HG02798 (cell line): Measurements from ENCODE around the gene MYO5B.

Source experiments
- ATAC-seq: cut with Tn5 transposase; IDR thresholded peaks from one replicate; pipeline ENCODE4 v1.9.1; 2021; ENCODE audit warnings: mild to moderate bottlenecking; ENCODE audit not compliant: unreplicated experiment, poor library complexity

Gene MYO5B

GRCh38 chr18:49948975-49949374, 246.0 kb downstream of the MYO5B start:
- no peak for ATAC-seq

GRCh38 chr18:49944663-49945062, 250.3 kb downstream of the MYO5B start:
- ATAC-seq: peak; percentile 48

GRCh38 chr18:49936821-49937220, 258.1 kb downstream of the MYO5B start:
- no peak for ATAC-seq

- peak; percentile 36 for ATAC-seq
Measured at GRCh38 chr18:49935215-49935614, 259.7 kb downstream of the MYO5B start.

- peak; percentile 75 for ATAC-seq
Measured at GRCh38 chr18:49934457-49934856, 260.5 kb downstream of the MYO5B start.

GRCh38 chr18:49933530-49934128, 261.3 kb downstream of the MYO5B start:
- no peak for ATAC-seq

GRCh38 chr18:49931760-49932159, 263.2 kb downstream of the MYO5B start:
- ATAC-seq: no peak

GRCh38 chr18:49931179-49931578, 263.8 kb downstream of the MYO5B start:
- no peak for ATAC-seq

- ATAC-seq: no peak
Measured at GRCh38 chr18:49926106-49926745, 268.7 kb downstream of the MYO5B start.

GRCh38 chr18:49924293-49924983, 270.5 kb downstream of the MYO5B start:
- ATAC-seq: no peak

- no peak for ATAC-seq
Measured at GRCh38 chr18:49922228-49922627, 272.7 kb downstream of the MYO5B start.

GRCh38 chr18:49921318-49921985, 273.5 kb downstream of the MYO5B start:
- no peak for ATAC-seq

- no peak for ATAC-seq
Measured at GRCh38 chr18:49920731-49921130, 274.2 kb downstream of the MYO5B start.

GRCh38 chr18:49917742-49918141, 277.2 kb downstream of the MYO5B start:
- no peak for ATAC-seq

GRCh38 chr18:49915352-49915751, 279.6 kb downstream of the MYO5B start:
- ATAC-seq: no peak

GRCh38 chr18:49913221-49913620, 281.7 kb downstream of the MYO5B start:
- ATAC-seq: no peak

GRCh38 chr18:49911427-49911826, 283.5 kb downstream of the MYO5B start:
- ATAC-seq: no peak

- ATAC-seq: no peak
Measured at GRCh38 chr18:49910986-49911385, 284.0 kb downstream of the MYO5B start.

- no peak for ATAC-seq
Measured at GRCh38 chr18:49910019-49910418, 284.9 kb downstream of the MYO5B start.

- ATAC-seq: no peak
Measured at GRCh38 chr18:49907346-49907929, 287.5 kb downstream of the MYO5B start.

- ATAC-seq: no peak
Measured at GRCh38 chr18:49905771-49906170, 289.2 kb downstream of the MYO5B start.
